Measurements from ENCODE around the gene ZNF70.
"Not testable (repeated sequence)": the region's sequence is repeated elsewhere in the genome, so short reads cannot be mapped to it uniquely, and the experiment has no call there.

Gene ZNF70

DNA sequence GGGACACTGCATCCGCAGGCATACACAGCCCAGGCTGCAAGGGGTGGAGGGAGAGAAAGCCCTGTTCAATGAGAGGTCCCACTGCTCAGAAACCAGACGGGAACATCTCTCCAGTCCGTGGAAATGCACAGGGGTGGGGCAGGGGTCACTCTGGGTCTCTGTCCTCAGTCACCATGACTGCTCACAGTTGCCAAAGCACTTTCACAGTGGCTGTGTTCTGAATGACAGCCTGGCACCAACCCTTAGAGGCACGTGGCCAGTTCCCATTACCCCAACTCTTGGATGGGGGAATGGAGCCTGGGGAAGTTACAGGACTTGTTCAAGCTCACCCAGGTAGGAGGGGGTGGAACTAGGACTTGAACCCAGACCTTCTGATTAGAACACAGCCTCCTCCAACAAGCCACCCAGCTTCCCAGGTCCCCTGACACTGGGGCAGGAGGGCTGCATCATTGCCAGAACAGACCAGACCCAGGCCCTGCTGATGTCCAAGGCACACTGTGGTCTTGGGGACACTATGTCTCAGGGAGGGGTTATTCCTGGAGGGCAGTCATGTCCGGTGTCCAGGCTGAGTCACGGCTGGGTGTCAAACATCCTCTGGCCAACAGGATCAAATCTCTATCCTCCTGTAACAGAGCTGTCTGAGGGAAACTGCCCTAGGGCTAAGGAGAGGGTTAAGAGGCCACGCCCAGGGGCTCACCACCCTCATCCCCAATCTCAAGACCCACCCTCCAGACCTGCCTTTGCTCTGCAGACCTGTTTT lies 8.2 kb downstream of the ZNF70 start:
- Mint-ChIP-seq H3K9me3 (peaks cover 11% of the 10 kb centered on the region), H3K4me3 (no peak overlapping the region), H3K27me3 (ENCODE audit: low read depth) (no peaks in the 10 kb centered on the region), H3K36me3 (ENCODE audit: low read depth) (peaks cover 23% of the 10 kb centered on the region), H3K4me1 (ENCODE audit: low read depth) (no peaks in the 10 kb centered on the region), H3K27ac (no peak overlapping the region)

GRCh38 chr22:23737696-23738095 lies 13.2 kb downstream of the ZNF70 start:
- no peaks in the 10 kb centered on the region for H3K27me3 Mint-ChIP-seq (ENCODE audit: low read depth)

DNA sequence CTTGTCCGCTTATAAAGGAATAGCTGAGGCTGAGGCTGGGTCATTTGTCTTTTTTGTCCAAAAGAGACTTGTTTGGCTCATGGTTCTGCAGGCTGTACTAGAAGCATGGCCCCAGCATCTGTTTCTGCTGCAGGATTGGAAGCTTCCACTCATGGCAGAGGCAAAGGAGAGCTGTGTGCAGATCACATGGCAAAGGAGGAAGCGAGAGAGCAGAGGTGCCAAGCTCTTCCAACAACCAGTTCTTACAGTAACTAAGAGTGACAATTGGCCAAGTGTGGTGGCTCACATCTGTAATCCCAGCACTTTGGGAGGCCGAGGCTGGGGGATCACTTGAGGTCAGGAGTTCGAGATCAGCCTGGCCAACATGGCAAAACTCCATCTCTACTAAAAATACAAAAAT lies 22.8 kb downstream of the ZNF70 start:
- H3K4me1 Mint-ChIP-seq (ENCODE audit: low read depth); H3K27ac Mint-ChIP-seq; H3K4me3 Mint-ChIP-seq; H3K36me3 Mint-ChIP-seq (ENCODE audit: low read depth); H3K9me3 Mint-ChIP-seq: not testable (repeated sequence)
- peaks cover 11% of the 10 kb centered on the region for H3K27me3 Mint-ChIP-seq (ENCODE audit: low read depth)

More at GRCh38 chr22:23737696-23738095, 13.2 kb downstream of the ZNF70 start:
- H3K4me3 Mint-ChIP-seq, result no peak overlapping the region
- H3K36me3 Mint-ChIP-seq (ENCODE audit: low read depth), result no peaks in the 10 kb centered on the region
- no peaks in the 10 kb centered on the region for H3K9me3 Mint-ChIP-seq
- no peaks in the 10 kb centered on the region for H3K4me1 Mint-ChIP-seq (ENCODE audit: low read depth)
- no peak overlapping the region for H3K27ac Mint-ChIP-seq

- H3K36me3 Mint-ChIP-seq (ENCODE audit: low read depth), result no peaks in the 10 kb centered on the region
- no peak overlapping the region for H3K4me3 Mint-ChIP-seq
- H3K9me3 Mint-ChIP-seq, result no peaks in the 10 kb centered on the region
- no peak overlapping the region for H3K27ac Mint-ChIP-seq
- H3K27me3 Mint-ChIP-seq (ENCODE audit: low read depth), result peaks cover 3% of the 10 kb centered on the region
- no peaks in the 10 kb centered on the region for H3K4me1 Mint-ChIP-seq (ENCODE audit: low read depth)
Observed at GRCh38 chr22:23722724-23723123, 28.2 kb downstream of the ZNF70 start.

DNA sequence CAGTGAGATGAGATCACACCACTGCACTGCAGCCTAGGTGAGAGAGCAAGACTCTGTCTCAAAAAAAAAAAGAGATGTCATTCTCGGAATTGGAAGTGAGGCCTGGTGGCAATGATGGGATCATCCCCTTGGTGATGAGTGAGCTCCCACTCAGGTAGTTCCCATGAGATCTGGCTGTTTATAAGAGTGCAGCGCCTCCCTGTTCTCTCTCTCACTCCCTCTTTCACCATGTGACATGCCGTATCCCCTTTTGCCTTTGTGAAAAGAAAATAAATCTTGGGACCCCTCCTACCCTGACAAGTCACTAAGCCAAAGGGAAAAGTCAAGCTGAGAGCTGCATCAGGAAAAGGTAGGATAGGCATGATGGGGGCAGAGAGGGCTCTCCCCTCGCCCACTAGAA lies 28.8 kb downstream of the ZNF70 start:
- no peak overlapping the region for H3K27ac Mint-ChIP-seq
- H3K36me3 Mint-ChIP-seq (ENCODE audit: low read depth), result no peaks in the 10 kb centered on the region
- peaks cover 3% of the 10 kb centered on the region for H3K27me3 Mint-ChIP-seq (ENCODE audit: low read depth)
- no peaks in the 10 kb centered on the region for H3K9me3 Mint-ChIP-seq
- no peak overlapping the region for H3K4me3 Mint-ChIP-seq
- peaks cover 2% of the 10 kb centered on the region for H3K4me1 Mint-ChIP-seq (ENCODE audit: low read depth)

DNA sequence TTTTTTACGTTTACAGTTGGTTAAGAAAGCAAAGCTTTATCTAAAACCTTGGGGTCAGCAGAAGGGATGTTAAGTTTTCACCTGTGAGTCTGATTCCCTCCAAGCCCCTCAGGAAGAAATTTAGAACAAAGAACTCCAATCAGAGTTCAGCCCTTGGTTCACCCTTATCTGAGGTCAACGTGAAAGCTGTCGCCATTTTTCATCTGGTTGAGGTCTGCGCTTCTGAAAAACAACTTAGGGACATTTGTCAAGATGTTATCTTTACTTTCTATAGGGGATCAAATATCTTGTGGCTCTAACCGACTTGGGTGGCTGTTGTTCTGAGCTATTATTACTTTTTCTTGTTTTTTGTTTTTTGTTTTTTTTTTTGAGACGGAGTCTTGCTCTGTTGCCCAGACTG lies 30.1 kb downstream of the ZNF70 start:
- H3K36me3 Mint-ChIP-seq (ENCODE audit: low read depth), result no peaks in the 10 kb centered on the region
- H3K27ac Mint-ChIP-seq, result no peak overlapping the region
- no peaks in the 10 kb centered on the region for H3K27me3 Mint-ChIP-seq (ENCODE audit: low read depth)
- H3K4me1 Mint-ChIP-seq (ENCODE audit: low read depth), result peaks cover 2% of the 10 kb centered on the region
- no peaks in the 10 kb centered on the region for H3K9me3 Mint-ChIP-seq
- no peak overlapping the region for H3K4me3 Mint-ChIP-seq

- Mint-ChIP-seq H3K27me3 (ENCODE audit: low read depth) (no peaks in the 10 kb centered on the region), H3K4me3 (no peak overlapping the region), H3K4me1 (ENCODE audit: low read depth) (peaks cover 8% of the 10 kb centered on the region), H3K36me3 (ENCODE audit: low read depth) (peaks cover 9% of the 10 kb centered on the region), H3K9me3 (no peaks in the 10 kb centered on the region), H3K27ac (no peak overlapping the region)
Observed at GRCh38 chr22:23718371-23719165, 32.3 kb downstream of the ZNF70 start.

GRCh38 chr22:23716811-23717801 lies 33.8 kb downstream of the ZNF70 start:
- Mint-ChIP-seq H3K9me3 (no peaks in the 10 kb centered on the region), H3K4me3 (peak overlapping the region; percentile 78), H3K36me3 (ENCODE audit: low read depth) (peaks cover 16% of the 10 kb centered on the region), H3K4me1 (ENCODE audit: low read depth) (peaks cover 8% of the 10 kb centered on the region), H3K27me3 (ENCODE audit: low read depth) (no peaks in the 10 kb centered on the region), H3K27ac (peak overlapping the region; percentile 72)

- Mint-ChIP-seq H3K4me1 (ENCODE audit: low read depth) (peaks cover 10% of the 10 kb centered on the region), H3K27me3 (ENCODE audit: low read depth) (no peaks in the 10 kb centered on the region), H3K4me3 (peak overlapping the region; percentile 78), H3K27ac (no peak overlapping the region), H3K9me3 (no peaks in the 10 kb centered on the region), H3K36me3 (ENCODE audit: low read depth) (peaks cover 22% of the 10 kb centered on the region)
Observed at GRCh38 chr22:23715806-23716375, 35.0 kb downstream of the ZNF70 start.

DNA sequence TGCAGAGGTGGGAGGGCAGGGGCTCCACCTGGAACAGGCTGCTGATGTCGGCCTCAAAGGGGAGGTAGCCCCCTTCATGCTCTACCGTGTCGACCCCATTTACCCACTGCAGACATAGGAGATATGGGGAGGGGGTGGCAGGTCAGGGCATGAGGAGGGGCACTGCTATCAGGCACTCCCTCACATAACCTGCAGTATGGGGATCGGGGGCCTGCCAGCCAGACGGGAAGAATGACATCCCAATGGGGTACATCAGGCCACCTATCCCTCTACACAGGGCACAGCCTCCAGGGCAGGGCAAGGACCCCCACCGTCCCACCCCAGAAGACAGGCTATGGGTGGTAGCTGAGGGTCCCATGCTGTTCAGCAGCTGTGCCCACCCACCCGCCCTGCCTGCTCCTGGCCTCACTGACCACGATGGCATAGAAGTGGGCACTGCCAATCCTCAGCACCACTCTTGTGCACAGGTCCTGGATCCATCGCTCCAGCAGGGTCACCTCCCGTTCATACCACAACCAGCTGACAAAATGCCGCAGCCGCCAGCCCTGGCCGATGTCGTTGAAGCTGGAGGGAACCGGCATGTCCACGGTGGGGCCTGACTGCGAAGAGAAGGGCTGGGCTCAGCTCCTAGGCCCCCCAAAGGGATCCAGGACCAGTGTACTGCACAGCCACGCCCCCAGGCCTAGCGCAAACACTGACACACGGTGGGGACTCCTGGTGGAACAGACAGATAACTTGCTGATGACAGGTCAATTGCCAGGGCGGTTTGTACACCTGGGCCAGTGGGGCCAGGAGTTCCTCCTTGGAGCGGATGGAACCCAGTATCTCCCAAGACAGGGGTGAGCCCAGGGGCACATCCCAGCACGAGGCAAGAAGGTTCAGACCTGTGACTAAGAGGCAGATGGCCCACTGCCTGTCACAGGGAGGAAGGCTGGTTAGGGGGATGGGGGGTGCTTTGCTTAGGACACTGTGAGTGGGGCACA lies 36.0 kb downstream of the ZNF70 start:
- Mint-ChIP-seq H3K4me3 (peak overlapping the region; percentile 78), H3K9me3 (no peaks in the 10 kb centered on the region), H3K27me3 (ENCODE audit: low read depth) (no peaks in the 10 kb centered on the region), H3K4me1 (ENCODE audit: low read depth) (peaks cover 14% of the 10 kb centered on the region), H3K27ac (peak overlapping the region; percentile 15), H3K36me3 (ENCODE audit: low read depth) (peaks cover 31% of the 10 kb centered on the region)

DNA sequence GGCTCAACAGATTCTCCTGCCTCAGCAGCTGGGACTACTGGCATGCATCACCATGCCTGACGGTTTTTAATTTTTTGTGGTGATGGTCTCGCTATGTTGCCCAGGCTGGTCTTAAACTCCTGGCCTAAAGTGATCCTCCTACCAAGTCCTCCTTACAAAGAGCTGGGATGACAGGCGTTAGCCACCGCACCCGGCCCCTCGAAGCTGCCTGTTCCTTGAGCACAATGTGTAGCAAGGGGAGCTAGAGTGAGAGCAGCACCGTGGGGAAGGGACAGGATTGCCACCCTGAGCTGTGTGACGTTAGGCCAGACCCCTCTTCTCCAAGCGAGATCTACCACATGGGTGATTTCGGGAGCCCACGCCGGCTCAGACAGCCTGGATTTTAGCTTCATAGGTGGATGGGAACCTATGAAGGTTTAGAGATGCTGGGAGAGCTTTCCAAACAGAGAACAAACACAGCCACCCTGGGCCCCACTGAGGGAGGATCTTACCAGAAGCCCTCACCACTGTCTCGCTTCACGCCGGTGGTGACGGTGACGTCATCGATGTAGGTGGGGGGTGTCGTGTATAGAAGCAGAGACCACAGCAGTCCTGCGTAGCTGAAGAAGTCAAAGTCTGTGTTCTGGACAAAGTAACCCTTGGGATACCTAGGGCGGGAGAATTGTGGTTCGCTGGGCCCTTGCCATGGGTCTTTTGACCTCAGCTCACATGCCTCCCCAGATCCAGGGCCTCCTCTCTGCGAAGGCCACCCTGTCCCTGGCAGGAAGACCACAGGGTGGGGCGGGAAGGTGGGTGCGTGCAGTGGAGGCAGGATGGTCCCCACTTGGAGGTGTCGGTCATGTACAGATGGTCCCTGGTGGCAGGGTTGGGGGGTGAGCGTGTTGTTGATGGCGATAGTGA lies 37.0 kb downstream of the ZNF70 start:
- H3K9me3 Mint-ChIP-seq, result no peaks in the 10 kb centered on the region
- H3K27ac Mint-ChIP-seq, result peak overlapping the region; percentile 53
- H3K4me1 Mint-ChIP-seq (ENCODE audit: low read depth), result peaks cover 20% of the 10 kb centered on the region
- peaks cover 41% of the 10 kb centered on the region for H3K36me3 Mint-ChIP-seq (ENCODE audit: low read depth)
- H3K4me3 Mint-ChIP-seq, result peak overlapping the region; percentile 61
- H3K27me3 Mint-ChIP-seq (ENCODE audit: low read depth), result no peaks in the 10 kb centered on the region

DNA sequence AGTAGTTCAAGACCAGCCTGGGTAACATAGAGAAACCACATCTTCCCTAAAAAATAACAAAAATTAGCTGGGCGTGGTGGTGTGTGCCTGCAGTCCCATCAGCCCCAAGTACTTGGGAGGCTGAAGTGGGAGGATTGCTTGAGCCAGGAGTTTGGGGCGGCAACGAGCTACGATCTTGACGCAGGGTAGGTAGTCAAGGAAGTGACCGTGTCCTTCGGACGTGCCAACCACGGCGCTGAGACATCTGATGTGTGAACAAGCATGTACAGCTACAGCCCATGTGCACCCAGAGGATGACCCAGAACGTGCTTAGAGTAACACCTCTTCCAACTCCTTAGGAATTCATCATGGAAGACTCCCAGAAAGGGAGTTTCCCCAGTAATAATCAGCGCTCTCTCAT lies 38.7 kb downstream of the ZNF70 start:
- peaks cover 52% of the 10 kb centered on the region for H3K36me3 Mint-ChIP-seq (ENCODE audit: low read depth)
- no peaks in the 10 kb centered on the region for H3K9me3 Mint-ChIP-seq
- no peaks in the 10 kb centered on the region for H3K27me3 Mint-ChIP-seq (ENCODE audit: low read depth)
- no peak overlapping the region for H3K4me3 Mint-ChIP-seq
- peaks cover 30% of the 10 kb centered on the region for H3K4me1 Mint-ChIP-seq (ENCODE audit: low read depth)
- no peak overlapping the region for H3K27ac Mint-ChIP-seq
